Measurements from ENCODE around the gene ZNF519. TPM values are rescaled to one million over a fixed set of nuclear protein-coding genes. Genes with fewer than 3 reads are reported as not detected.
A peak's percentile ranks its signal among the peaks of the same experiment; 100 is the strongest.

ZNF519 gene
- total RNA-seq, 1 donor from 2014 or later = 3.7 TPM

GRCh38 chr18:14104906-14105748 is 27.1 kb downstream of the ZNF519 start:
- DNase-seq = no peak
- intact Hi-C loops (cut with micrococcal nuclease) = no loop called here
- ATAC-seq = no peak

GRCh38 chr18:14104201-14104600 is 28.0 kb downstream of the ZNF519 start:
- no peak for DNase-seq
- intact Hi-C loops (cut with micrococcal nuclease) = no loop called here
- ATAC-seq = no peak

- DNase-seq = no peak
- no peak for ATAC-seq
- intact Hi-C loops (cut with micrococcal nuclease) = no loop called here
These were observed 31.5 kb downstream of the ZNF519 start for GRCh38 chr18:14100503-14101286.

- no peak for DNase-seq
- intact Hi-C loops (cut with micrococcal nuclease) = no loop called here
- no peak for ATAC-seq
These were observed 33.8 kb downstream of the ZNF519 start for GRCh38 chr18:14098428-14098827.

GRCh38 chr18:14097761-14098160 is 34.5 kb downstream of the ZNF519 start:
- no peak for ATAC-seq
- no peak for DNase-seq

GRCh38 chr18:14093307-14093915 is 38.8 kb downstream of the ZNF519 start:
- intact Hi-C loops (cut with micrococcal nuclease) = no loop called here
- no peak for DNase-seq
- no peak for ATAC-seq

More at GRCh38 chr18:14097761-14098160, 34.5 kb downstream of the ZNF519 start:
- intact Hi-C loops (cut with micrococcal nuclease) = no loop called here

- DNase-seq (no peak), ATAC-seq (no peak)
- intact Hi-C loops (cut with micrococcal nuclease) = no loop called here
These were observed 39.5 kb downstream of the ZNF519 start for GRCh38 chr18:14092625-14093306.

- intact Hi-C loops (cut with micrococcal nuclease) = loop anchor here (10.0 kb wide), 1 partner anchor 265 kb away; the partner anchor contains the start of gene MC5R
- no peak for ATAC-seq
- DNase-seq = no peak
These were observed 42.5 kb downstream of the ZNF519 start for GRCh38 chr18:14089781-14090180.

DNA sequence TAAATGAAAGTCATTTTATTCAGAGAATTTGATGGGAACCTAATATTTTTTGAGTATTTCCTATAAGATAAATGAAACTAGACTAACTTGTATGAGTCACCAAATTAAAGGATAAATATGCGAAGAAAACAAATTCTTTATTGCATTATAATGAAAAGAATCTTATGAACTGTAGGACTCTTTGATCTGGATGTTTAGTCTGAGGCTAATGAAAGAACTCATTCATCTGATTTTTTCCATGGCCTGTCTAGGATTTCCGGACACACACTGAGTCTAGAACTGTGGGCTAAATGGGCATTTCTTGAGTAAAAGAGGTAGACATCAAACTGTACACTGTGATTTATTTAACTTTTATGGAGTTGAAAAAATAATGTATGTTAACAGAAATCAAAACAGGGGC is 43.0 kb downstream of the ZNF519 start:
- intact Hi-C loops (cut with micrococcal nuclease) = loop anchor here (10.0 kb wide), 1 partner anchor 264 kb away; the partner anchor contains the start of gene MC5R
- DNase-seq (no peak), ATAC-seq (no peak)

DNA sequence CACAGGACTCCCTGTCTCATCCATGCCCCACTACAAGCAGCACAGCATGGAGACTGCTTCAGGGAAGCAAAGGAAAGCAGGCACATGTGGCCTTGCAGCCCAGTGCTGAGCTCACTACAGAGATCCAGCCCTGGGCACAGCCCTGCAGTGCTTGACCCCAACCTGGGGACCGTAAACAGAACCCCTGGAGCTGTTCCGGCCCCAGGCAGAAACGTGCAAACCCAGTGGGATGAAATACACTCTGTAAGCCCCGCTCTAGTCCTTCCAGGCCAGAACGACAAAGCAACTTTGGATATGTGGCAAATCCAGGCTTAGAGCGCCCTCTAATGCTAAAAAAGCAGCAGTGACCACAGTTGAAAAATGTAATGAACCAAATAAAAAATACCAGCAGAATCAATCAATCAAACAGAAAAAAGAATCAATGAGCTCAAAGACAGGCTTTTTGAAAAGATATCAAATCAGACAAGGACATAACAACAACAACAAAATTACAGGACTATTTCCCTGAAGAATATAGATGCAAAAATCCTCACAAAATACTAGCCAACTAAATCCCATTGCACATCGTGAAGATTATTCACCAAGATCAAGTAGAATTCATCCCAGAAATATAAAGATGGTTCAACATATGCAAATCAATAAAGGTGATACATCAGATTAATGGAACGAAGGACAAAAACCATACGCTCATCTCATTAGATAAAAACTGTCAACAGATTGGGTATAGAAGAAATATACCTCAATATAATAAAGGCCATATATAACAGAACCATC is 45.6 kb downstream of the ZNF519 start:
- intact Hi-C loops (cut with micrococcal nuclease) = loop anchor here (10.0 kb wide), 1 partner anchor 262 kb away; the partner anchor contains the start of gene MC5R
- DNase-seq = no peak
- ATAC-seq = peak; percentile 45

GRCh38 chr18:14085770-14086457 is 46.3 kb downstream of the ZNF519 start:
- DNase-seq (peak; percentile 31), ATAC-seq (no peak)
- intact Hi-C loops (cut with micrococcal nuclease) = loop anchor here (10.0 kb wide), 1 partner anchor 261 kb away; the partner anchor contains the start of gene MC5R

GRCh38 chr18:14075196-14075595 is 57.0 kb downstream of the ZNF519 start:
- ATAC-seq (no peak), DNase-seq (no peak)
- intact Hi-C loops (cut with micrococcal nuclease) = no loop called here

DNA sequence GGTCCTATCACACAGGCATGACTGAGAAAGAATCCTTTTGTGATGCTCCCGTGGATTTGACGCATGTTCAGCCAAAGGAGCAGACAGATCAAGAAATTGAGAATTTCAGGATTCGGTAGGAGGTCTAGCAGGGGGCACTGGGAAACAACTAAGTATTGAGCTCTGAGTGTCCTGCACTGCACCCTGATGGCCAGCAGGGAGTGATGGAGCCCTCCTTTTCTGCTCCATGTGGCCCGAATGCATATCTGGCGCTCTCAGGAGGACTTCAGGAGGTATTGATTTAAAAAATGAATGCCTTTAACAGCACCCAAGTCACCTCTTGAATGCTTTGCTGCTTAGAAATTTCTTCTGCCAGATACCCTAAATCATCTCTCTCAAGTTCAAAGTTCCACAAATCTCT is 58.0 kb downstream of the ZNF519 start:
- ATAC-seq (no peak), DNase-seq (no peak)
- intact Hi-C loops (cut with micrococcal nuclease) = no loop called here

DNA sequence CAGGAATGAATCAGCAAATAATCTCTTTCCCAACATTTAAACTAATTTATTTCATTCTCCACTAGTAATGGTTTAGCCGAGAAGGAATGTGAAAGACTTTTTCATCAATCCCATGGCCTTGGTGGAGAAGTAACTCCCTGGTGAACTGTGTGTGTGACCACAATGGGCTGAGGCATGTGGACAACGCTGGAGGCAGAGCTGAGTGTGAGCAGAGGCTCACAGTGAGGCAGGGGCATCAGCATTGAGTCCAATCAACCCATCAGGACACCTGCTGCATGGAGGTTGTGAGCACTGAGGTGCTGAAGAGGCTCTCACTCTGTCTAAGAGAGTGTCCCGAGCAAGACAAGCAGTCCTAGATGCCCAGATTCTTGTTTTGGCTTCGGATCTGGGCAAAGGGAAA is 78.6 kb downstream of the ZNF519 start:
- DNase-seq (no peak), ATAC-seq (no peak)
- intact Hi-C loops (cut with micrococcal nuclease) = no loop called here
